Glomerular visceral epithelial cell (primary cell): Measurements from ENCODE around the gene BAG3.
"Not testable (repeated sequence)": the region's sequence is repeated elsewhere in the genome, so short reads cannot be mapped to it uniquely, and the experiment has no call there.

Source experiments
- DNase-seq: peaks from one replicate; pipeline ENCODE4 v3.0.0-alpha.2; 2016; ENCODE audit errors: extremely low spot score

BAG3 gene

DNA sequence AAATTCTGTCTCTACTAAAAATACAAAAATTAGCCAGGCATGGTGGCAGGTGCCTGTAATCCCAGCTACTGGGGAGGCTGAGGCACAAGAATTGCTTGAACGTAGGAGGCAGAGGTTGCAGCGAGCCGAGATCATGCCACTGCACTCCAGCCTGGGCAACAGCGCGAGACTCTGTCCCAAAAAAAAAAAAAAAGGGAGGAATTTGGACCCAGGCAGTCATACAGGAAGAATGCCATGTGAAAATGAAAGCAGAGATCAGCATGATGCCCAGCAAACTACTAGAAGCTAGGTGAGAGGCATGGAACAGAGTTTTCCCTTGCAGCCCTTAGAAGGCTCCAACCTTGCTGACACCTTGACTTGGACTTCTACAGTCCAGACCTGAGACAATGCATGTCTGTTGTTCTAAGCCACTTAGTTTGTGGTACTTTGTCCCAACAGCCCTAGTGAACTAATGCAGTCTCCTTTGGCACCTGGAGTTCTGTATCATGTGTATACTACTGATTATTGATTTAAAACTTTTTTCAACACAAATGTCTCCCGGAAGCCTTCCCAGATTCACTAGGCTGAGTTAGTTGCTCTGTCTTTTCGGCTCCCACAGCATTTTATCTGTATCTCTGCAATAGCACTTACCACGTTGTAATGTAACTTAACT, 10.2 kb upstream of the BAG3 start:
- no peak for DNase-seq

DNA sequence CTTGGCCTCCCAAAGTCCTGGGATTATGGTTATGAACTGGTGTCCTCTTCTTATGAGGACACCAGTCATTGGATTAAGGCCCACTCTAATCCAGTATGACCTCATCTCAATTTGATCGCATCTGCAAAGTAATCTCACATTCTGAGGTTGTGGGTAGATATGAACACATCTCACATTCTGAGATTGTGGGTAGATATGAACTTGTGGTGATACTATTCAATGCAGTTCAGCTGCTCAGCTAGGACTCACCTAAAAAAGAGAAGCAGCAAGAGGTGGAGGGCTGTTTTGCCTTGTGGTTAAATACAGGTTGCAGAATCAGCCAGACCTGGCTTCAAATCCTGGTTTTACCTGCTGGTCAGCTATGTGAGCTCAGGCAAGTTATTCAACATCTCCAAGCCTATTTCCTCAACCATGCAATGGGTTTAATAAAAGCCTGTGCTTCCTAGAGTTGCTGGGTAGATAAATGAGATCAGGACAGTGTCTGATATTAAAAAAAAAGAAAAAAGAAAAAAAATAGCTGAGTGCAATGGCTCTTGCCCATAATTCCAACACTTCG, 8.5 kb upstream of the BAG3 start:
- DNase-seq, result no peak

DNA sequence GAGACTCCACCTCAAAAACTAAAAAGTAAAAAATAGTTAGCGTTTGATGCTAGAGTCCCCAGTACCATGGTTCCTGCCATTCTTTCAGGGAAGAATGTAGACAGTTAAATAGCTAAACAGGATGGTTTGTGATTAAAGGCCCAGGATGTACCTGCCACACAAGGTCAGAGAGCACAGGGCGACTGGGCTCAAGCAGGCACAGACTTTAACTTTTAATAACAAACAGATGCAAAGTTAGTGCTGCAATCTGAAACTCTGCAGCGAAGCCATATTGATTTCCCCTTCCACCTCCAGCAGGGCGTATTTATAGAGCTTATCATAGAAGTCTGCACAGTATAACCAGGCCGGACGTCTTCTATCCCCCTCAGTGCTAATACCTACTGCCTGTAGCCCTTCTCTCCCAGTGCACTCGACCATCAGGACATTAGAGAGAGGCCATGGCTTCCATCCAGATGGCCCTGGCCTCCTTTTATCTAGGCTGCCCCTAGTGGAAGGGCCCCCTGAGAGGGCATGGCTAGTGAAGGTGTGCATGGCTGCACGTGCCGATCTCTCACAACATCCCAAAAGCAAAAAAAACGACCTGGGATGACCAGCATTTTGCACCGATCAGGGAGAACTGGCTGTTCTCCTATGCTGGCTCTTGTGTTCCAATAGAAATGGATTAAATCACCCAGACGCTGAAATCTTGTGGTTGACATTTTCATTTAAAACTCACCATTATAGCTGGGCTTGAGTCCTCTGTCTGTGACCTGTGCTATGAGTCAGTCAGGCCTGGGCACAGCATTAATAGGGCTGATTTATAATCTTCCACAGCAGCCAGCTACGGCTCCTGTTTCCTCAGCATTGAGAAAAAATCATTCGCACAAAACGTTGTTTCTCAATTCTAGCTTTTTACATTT, 7.6 kb upstream of the BAG3 start:
- DNase-seq, result no peak

DNA sequence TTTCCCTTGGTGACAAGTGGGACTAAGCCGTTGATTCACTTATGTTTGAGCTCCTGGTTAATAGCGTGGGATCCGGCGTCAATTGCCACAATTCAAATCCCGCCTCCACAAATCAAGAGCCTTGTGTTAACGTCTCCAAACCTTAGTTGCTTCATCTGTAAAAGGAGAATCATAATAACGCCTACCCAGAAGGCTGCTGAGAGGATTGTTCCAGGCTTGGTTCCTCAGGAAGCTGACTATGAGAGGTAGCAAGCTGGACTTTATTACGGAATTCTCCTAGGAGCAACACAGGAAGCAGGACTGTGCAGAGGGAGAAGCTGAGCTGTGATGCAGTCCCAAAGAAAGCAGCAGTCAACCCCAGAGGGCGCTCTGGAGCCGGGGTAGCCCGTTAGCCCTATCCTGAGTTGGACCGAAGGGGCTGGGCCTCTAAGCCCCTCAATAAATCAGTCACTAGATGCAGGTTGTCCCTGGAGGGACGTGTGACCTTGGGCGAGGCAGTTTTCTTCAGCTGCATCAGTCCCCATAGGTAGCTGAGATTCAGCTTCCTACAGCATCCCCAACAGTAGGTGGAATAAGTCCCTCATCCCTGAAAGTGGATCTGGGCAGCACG, 6.9 kb upstream of the BAG3 start:
- no peak for DNase-seq

DNA sequence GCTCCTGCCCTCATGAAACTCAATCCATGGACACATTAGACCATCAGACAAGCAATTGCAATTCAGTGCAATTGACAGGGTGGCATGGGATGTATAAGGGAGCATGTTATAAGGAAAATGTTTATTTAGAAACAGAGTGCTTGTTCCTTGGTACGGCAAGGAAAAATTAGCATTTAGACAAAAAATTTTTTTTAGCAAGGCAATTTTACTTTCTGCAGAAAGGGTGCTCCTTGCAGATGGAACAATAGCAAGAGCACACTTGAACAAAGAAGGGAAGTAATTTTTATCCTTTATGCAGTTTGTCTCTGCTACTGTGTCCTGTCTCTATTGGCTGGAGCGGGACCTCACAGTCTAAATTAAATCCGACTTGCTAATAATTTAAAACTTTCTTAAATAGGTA, 6.2 kb upstream of the BAG3 start:
- DNase-seq, result no peak

DNA sequence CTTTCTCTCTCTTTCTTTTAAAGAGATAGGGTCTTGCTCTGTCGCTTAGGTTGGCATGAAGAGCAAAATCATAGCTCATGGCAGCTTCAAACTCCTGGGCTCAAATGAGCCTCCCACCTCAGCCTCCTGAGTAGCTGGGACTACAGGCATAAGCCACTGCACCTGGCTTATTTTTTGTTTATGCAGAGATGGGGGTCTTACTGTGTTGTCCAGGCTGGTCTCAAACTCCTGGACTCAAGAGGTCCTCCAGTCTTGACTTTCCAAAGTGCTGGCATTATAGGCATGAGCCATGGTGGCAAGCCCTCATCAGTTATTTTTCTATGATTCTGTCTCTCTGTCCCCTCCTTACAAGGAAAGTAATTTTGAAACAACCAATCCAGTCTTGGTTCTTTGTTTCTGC, 1.1 kb upstream of the BAG3 start:
- no peak for DNase-seq

DNA sequence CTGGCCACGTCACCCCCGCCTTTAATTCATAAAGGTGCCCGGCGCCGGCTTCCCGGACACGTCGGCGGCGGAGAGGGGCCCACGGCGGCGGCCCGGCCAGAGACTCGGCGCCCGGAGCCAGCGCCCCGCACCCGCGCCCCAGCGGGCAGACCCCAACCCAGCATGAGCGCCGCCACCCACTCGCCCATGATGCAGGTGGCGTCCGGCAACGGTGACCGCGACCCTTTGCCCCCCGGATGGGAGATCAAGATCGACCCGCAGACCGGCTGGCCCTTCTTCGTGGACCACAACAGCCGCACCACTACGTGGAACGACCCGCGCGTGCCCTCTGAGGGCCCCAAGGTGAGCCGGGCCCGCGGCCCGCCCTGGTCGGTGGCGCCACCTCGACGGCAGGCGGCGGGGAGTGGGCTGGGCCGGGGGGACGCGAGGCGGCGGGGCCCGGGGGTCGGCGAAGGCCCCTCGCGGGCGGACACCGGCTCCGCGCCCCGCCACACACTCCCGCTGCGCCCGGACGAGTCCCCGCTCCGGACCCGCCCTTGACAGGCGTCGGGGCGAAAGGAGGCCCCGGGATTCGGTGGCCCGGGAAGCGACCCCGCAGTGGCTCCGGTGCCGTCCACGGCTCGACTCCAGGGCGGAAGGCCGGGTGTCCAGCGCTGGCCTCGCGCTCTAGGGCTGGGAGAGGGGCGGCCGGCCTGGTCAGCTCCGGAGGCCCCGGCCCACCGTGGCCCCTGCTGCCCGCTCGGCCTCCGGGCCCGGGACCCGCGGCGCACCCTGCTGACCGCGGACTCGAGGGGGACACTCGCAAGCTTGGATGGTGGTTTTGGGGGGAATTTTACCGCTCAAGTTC, 557 bp downstream of the BAG3 start:
- DNase-seq, result no peak

DNA sequence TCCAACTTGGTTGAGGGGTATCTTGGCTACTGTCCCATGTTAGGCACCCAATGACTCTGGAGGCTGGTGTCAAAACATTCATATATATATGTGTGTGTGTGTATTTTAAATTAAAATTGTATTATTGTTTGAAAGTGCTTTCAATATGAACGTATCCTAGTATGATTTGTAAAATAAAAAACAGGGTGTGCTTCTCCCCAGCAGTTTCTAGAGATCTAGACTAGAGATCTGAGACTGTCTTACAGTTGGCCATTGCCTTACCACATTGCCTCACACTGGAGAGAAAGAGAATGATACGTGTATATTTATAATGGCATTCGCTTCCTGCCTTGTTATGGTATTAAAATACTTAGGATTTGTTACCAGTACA, 1.2 kb downstream of the BAG3 start:
- peak; percentile 59 for DNase-seq

DNA sequence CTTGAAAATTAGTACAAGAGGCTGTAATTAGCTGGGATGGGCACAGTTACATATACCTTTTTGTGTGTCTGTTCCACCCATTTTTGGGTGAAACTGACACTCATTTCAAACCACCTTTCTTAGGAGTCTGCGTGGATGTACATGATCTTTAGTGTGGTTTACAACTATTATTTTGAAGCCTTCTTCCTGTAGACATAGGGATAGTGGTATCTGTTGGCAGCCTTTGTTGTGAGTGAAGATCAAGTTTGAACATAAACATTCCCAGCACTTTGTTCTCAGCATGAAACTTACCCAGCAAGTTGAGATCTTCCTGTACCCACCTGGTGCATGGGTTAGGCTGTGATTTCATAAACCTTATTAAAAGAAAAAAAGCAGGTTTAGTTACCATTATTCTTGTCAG, 2.0 kb downstream of the BAG3 start:
- DNase-seq, result no peak

DNA sequence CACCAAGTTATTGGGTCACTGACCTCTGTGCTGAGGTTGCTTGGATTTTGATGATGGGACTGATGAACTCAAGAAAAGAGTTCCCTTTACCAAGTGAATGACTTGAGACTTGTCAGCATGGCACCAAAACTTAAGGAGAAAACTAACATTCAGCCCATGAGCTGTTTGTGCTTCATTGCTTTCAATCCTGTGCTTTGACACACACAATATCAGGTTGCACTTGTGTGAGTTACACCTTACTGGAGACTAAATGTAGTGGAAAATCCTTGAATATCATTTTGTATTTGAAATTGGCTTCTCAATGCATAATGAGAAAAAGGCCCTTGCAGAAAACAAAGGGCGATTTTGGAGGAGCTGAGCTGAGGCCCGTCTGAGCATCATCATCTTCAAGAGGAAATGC, 2.7 kb downstream of the BAG3 start:
- DNase-seq, result no peak

DNA sequence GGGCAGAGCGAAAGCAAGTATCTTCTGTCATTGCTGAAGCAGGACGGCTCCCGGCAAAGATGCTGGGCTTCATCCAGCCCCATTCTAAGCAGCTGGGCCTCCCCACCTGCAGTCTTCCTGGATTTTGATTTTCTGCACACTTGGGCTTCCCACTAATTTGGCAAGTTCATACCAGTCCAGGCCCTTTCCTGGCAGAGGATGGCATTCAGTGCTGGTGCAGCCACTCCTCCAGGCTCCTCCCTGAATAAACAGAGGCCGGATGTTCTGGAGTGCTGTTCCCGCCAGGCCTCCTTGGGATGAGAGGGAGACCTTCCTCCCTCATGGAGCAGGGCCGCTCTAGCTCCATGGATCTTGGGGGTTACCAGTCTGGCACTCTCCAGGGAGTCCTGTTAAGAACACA, 3.4 kb downstream of the BAG3 start:
- no peak for DNase-seq

DNA sequence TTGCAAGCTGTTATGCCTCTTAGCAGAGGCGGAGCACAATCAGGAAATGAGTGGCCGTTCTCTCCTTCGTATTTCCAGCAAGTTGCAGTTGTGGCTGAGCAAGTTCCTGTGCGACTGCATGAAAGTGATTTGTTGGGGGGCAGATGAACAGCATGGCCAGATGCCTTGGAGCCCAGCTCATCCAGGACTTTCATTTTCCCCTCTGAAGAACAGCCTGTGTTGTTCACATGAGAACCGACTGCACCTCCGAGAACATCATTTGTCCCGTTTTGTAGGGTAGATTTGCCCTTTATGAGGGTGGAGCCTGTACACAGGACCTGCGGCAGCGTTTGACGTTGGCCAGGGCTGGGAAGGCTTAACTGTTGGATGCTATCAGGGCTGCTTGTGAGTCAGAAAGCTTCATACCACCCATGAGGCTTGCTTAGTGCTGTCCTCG, 4.4 kb downstream of the BAG3 start:
- no peak for DNase-seq

DNA sequence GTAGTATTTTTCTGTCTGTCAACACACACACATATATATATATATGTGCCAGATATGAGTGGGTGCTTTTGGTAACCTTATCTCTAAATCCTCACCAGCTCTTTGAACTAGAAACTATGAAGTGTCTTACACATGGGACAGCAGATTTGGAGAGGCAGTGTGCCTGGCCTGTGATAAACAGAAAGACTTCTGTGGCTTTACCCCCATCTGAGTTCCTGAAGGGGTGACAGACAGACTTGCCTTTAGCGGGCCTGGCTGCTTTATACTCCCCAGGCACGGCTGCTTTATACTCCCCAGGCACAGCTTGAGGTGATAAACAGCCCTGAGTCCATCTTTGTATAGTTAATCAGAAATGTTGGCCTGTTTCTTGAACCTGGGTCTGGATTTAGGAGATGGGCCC, 5.6 kb downstream of the BAG3 start:
- no peak for DNase-seq

DNA sequence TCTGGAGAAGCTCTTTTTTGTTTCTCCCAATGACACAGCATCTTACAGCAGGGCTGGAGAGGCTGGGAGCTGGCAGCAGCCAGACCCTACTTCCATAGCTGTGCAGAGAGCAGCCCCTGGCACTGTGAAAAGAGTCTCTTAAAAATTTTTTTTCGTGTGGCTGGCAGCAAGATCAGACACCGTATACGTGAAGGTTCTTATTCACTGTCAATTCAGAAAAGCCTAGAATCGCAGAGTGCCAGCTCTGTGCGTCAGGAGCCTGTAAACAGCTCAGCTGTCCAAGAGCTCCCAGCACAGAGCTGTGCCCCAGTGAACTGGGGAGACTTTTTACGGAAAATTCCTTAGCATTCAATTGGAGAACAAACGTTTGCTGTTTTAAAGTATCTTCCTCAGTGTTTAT, 6.5 kb downstream of the BAG3 start:
- DNase-seq, result no peak

DNA sequence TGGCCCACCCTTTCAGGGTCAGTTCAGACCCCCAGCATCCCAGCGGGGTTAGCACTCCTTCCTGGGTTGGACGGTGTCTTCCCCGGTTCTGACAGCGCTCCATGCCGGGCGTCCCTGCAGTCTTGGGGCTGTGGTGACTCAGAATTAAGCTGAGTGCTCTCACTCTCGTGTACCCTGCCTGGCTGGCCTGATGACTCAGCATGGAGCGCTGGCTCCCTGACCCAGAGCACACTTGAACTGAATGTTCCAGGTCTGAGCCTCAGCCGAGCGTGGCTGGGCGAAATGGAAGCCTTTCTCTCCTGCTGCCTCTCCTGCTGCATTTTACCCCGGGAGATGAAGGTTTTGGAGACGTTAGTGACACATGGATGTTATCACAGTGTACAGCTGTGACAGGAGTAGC, 7.1 kb downstream of the BAG3 start:
- DNase-seq, result peak; percentile 88

DNA sequence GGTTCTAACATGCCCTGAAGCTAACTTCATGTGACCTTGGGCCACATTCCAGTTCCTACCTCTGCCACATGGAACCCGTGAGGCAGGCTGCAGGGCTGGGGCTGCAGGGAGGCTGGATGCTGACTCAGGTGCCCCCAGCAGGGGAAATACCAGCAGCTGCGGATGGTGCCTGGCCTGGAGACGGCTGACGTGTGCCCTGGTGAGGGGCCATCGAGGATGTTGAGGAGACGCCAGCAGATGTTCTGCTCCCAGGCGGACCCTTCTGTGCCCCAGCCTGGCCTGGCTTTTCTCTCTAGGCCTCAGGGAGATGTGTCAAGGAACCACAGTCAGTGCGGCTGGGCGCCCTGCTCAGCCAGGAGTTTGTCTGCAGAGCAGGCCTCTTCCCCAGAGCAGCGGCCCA, 8.8 kb downstream of the BAG3 start:
- no peak for DNase-seq

DNA sequence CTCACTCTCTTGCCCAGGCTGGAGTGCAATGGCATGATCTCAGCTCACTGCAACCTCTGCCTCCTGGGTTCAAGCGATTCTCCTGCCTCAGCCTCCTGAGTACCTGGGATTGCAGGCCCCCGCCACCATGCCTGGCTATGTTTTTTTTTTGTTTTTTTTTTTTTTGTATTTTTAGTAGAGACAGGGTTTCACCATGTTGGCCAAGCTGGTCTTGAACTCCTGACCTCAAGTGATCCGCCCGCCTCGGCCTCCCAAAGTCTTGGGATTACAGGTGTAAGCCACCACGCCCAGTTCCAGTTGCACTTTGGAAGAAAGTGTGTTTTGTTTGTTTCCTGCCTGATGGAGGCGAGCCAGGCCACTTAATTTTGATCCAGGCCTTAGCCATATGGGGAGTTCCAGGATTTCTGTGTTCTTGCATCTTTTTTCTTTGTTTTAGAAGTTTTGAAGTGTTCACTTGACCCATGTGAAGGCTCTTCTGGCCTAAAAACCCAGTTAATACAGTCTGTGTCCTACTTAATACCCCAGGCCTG, 11.0 kb downstream of the BAG3 start:
- DNase-seq, result not testable (repeated sequence)

DNA sequence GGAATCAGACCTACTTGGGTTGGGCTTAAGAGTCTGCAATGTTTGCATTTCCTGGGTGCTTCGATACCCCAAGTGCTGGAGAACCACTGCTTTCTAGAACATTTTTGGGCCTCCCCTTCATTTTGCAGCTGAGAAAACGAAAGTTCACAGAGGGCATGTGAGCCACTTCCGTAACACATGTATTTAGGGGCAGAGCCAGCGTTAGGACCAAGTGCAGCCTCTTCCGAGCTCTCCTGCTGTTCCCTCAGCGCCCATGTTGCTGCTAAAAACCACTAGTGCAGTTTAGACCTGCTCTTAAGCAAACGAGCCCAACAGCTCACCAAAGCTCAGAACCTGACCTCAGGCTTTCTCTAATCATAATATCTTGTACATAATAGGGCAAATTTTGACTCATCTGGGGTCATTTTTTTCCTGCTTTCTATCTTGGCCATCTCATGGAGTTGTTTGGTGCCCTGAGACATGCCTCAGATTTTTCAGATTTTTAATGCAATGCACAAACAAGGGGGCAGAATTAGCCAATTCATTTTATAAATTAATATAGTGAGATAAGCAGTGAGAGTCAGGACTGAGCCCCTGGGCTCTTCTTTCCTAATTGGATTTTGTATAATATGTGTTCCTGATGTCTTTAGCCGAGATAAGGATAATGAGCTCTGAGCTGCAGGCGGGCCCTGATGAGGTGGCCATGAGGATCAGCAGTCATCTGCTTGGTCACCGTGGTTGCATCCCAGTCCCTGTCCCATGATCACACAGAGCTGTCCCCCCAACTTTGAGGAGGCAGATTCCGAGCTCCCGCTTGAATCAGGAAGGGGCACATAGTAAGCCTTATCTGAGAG, 12.9 kb downstream of the BAG3 start:
- DNase-seq, result no peak

DNA sequence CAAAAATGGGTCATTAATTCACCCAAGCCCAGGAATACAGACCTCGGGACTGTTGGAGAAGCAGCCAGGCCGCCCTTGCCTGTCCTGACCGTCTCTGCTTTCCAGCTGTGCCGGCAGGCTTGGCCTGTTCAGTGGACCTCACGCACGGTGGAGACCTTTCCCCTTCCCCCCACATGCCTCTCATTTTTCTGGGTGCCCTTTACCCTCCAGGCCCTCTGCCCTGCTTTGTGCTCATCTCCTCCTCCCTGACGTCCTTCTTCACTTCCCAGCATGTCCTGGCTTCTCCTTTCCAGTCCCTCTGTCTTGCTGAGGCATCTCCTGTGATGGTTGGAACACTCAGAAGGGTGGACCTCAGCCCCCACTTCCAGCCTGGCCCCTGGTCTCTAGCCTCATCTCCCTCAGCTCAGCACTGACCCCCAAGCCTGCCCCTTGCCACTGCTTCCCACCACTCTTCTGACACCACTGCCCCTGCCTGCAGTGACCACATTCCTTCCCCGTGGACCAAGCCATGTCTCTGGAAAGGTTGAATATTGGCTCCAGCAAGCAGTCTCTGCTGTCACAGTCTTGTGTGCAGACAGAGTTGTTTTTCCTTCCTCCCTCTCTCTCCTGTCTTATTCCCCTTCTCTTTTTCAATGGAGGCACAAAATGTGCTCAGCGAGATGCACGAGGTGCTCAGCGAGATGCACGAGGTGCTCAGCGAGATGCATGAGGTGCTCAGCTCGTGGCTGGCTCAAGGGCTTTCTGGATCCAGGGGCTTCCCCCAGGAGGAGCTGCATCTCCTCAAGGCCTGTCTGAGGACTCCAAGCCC, 14.9 kb downstream of the BAG3 start:
- no peak for DNase-seq

DNA sequence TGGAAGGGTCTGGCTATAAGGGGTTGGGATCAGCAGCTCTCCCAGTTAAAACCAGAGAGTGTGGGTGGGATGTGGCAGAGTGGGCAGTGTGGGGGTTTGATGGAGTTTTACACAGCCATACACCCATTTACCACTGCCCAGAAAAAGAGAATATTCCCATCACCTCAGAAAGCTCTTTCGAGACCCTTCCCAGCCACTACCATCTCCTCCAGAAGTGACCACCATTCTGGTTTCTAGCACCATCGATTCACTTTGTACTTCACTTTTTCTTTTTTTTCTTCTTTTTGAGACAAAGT, 15.5 kb downstream of the BAG3 start:
- DNase-seq, result no peak
